Stimulated activated naive B cell treated with anti-CD40 and anti-IgM and Interleukin-4, amounts not matched to agents 10 μg/mL and 1 μg/mL and 100 μg/mL, for 72 hours (primary cell): Measurements from ENCODE around the gene NLRP6.
"Not testable (repeated sequence)": the region's sequence is repeated elsewhere in the genome, so short reads cannot be mapped to it uniquely, and the experiment has no call there.

Experiments
- ATAC-seq, 2 donors: fragments of 150-1000 bp; cut with Tn5 transposase; replicated peaks; 2 replicates each; pipeline ENCODE4 v1.10.0; 2021; ENCODE audit warnings: moderate library complexity in 1 of 2
- DNase-seq: peaks from one replicate; pipeline ENCODE4 v3.0.0; 2021
- H3K27ac Mint-ChIP-seq: one replicate; pipeline ENCODE4 v1.8.0; 2022; ENCODE audit warnings: mild to moderate bottlenecking, mixed read lengths
- H3K27me3 Mint-ChIP-seq, 2 donors: one replicate each; pipeline ENCODE4 v1.8.0; 2022; ENCODE audit warnings: mixed read lengths in 2 of 2
- H3K36me3 Mint-ChIP-seq, 2 donors: one replicate each; pipeline ENCODE4 v1.8.0; 2022; ENCODE audit warnings: mixed read lengths in 2 of 2, mild to moderate bottlenecking in 1 of 2
- H3K4me1 Mint-ChIP-seq, 2 donors: one replicate each; pipeline ENCODE4 v1.8.0; 2022; ENCODE audit warnings: mixed read lengths in 2 of 2, mild to moderate bottlenecking in 1 of 2
- H3K4me3 Mint-ChIP-seq, 2 donors: one replicate each; pipeline ENCODE4 v1.8.0; 2022; ENCODE audit warnings: mild to moderate bottlenecking in 2 of 2, mixed read lengths in 2 of 2, moderate library complexity in 1 of 2
- H3K9me3 Mint-ChIP-seq, 2 donors: one replicate each; pipeline ENCODE4 v1.8.0; 2022; ENCODE audit warnings: mixed read lengths in 2 of 2, mild to moderate bottlenecking in 1 of 2

Gene NLRP6

GRCh38 chr11:318405-319120 is 40.4 kb downstream of the NLRP6 start:
- not testable (repeated sequence) for H3K36me3 Mint-ChIP-seq, H3K9me3 Mint-ChIP-seq, H3K27ac Mint-ChIP-seq, DNase-seq
- peak; percentile 61 to 73 for ATAC-seq
- Mint-ChIP-seq H3K4me1 (peaks cover 28 to 36% of the 10 kb centered on the region in 2 donors), H3K4me3 (peak overlapping the region in 1 of 2 donors; percentile 37), H3K27me3 (peaks cover 6 to 16% of the 10 kb centered on the region in 2 donors)

GRCh38 chr11:319121-319887 is 41.1 kb downstream of the NLRP6 start:
- Mint-ChIP-seq H3K4me3 (peak overlapping the region; percentile 48 to 52), H3K27me3 (peaks cover 6 to 16% of the 10 kb centered on the region in 2 donors), H3K4me1 (peaks cover 21 to 29% of the 10 kb centered on the region in 2 donors), H3K27ac (peak overlapping the region; percentile 14)
- peak; percentile 39 to 45 for ATAC-seq
- not testable (repeated sequence) for H3K9me3 Mint-ChIP-seq, DNase-seq, H3K36me3 Mint-ChIP-seq

- not testable (repeated sequence) for H3K9me3 Mint-ChIP-seq, ATAC-seq, DNase-seq, H3K27ac Mint-ChIP-seq, H3K36me3 Mint-ChIP-seq
- Mint-ChIP-seq H3K4me3 (peak overlapping the region; percentile 48 to 52), H3K4me1 (peaks cover 22 to 29% of the 10 kb centered on the region in 2 donors), H3K27me3 (peaks cover 6 to 16% of the 10 kb centered on the region in 2 donors)
These were observed 41.7 kb downstream of the NLRP6 start for GRCh38 chr11:319888-320273.

- no peaks in the 10 kb centered on the region for H3K36me3 Mint-ChIP-seq
- H3K27ac Mint-ChIP-seq = no peak overlapping the region
- DNase-seq (no peak), ATAC-seq (no peak)
- H3K27me3 Mint-ChIP-seq = peaks cover 6 to 16% of the 10 kb centered on the region in 2 donors
- H3K9me3 Mint-ChIP-seq = no peaks in the 10 kb centered on the region
- H3K4me3 Mint-ChIP-seq = no peak overlapping the region
- H3K4me1 Mint-ChIP-seq = peaks cover 34 to 52% of the 10 kb centered on the region in 2 donors
These were observed 45.9 kb downstream of the NLRP6 start for GRCh38 chr11:324156-324555.

- H3K4me1 Mint-ChIP-seq = peaks cover 35 to 54% of the 10 kb centered on the region in 2 donors
- H3K9me3 Mint-ChIP-seq, DNase-seq, H3K27me3 Mint-ChIP-seq, H3K36me3 Mint-ChIP-seq, H3K4me3 Mint-ChIP-seq, ATAC-seq, H3K27ac Mint-ChIP-seq: not testable (repeated sequence)
These were observed 46.6 kb downstream of the NLRP6 start for GRCh38 chr11:324593-325517.

- no peaks in the 10 kb centered on the region for H3K36me3 Mint-ChIP-seq
- H3K4me1 Mint-ChIP-seq = peaks cover 34 to 54% of the 10 kb centered on the region in 2 donors
- H3K9me3 Mint-ChIP-seq = no peaks in the 10 kb centered on the region
- DNase-seq (no peak), ATAC-seq (no peak)
- peak overlapping the region in 1 of 2 donors; percentile 44 for H3K4me3 Mint-ChIP-seq
- no peaks in the 10 kb centered on the region for H3K27me3 Mint-ChIP-seq
- H3K27ac Mint-ChIP-seq = peak overlapping the region; percentile 98
These were observed 47.8 kb downstream of the NLRP6 start for GRCh38 chr11:325796-326591.

- DNase-seq (no peak), ATAC-seq (peak; percentile 7 to 8)
- peak overlapping the region; percentile 98 for H3K27ac Mint-ChIP-seq
- no peaks in the 10 kb centered on the region for H3K27me3 Mint-ChIP-seq
- H3K36me3 Mint-ChIP-seq = no peaks in the 10 kb centered on the region
- peaks cover 37 to 56% of the 10 kb centered on the region in 2 donors for H3K4me1 Mint-ChIP-seq
- peak overlapping the region; percentile 44 to 66 for H3K4me3 Mint-ChIP-seq
- no peaks in the 10 kb centered on the region for H3K9me3 Mint-ChIP-seq
These were observed 48.3 kb downstream of the NLRP6 start for GRCh38 chr11:326592-326841.

- no peaks in the 10 kb centered on the region for H3K36me3 Mint-ChIP-seq
- no peaks in the 10 kb centered on the region for H3K27me3 Mint-ChIP-seq
- peaks cover 37 to 56% of the 10 kb centered on the region in 2 donors for H3K4me1 Mint-ChIP-seq
- no peaks in the 10 kb centered on the region for H3K9me3 Mint-ChIP-seq
- DNase-seq = peak; percentile 66
- peak; percentile 86 for ATAC-seq
- peak overlapping the region; percentile 52 to 66 for H3K4me3 Mint-ChIP-seq
- peak overlapping the region; percentile 98 for H3K27ac Mint-ChIP-seq
These were observed 48.8 kb downstream of the NLRP6 start for GRCh38 chr11:326842-327580.

- Mint-ChIP-seq H3K36me3 (no peaks in the 10 kb centered on the region), H3K27ac (peak overlapping the region; percentile 82), H3K4me1 (peaks cover 37 to 56% of the 10 kb centered on the region in 2 donors), H3K9me3 (no peaks in the 10 kb centered on the region), H3K27me3 (no peaks in the 10 kb centered on the region), H3K4me3 (peak overlapping the region in 1 of 2 donors; percentile 40)
- ATAC-seq = no peak
- no peak for DNase-seq
These were observed 49.3 kb downstream of the NLRP6 start for GRCh38 chr11:327581-327923.

GRCh38 chr11:328012-328411 is 49.8 kb downstream of the NLRP6 start:
- H3K4me3 Mint-ChIP-seq = no peak overlapping the region
- H3K4me1 Mint-ChIP-seq = peaks cover 39 to 56% of the 10 kb centered on the region in 2 donors
- no peak for DNase-seq
- H3K9me3 Mint-ChIP-seq = no peaks in the 10 kb centered on the region
- no peaks in the 10 kb centered on the region for H3K36me3 Mint-ChIP-seq
- no peak for ATAC-seq
- no peak overlapping the region for H3K27ac Mint-ChIP-seq
- no peaks in the 10 kb centered on the region for H3K27me3 Mint-ChIP-seq

- not testable (repeated sequence) for DNase-seq, H3K9me3 Mint-ChIP-seq, H3K36me3 Mint-ChIP-seq, H3K4me3 Mint-ChIP-seq, ATAC-seq, H3K27ac Mint-ChIP-seq, H3K27me3 Mint-ChIP-seq
- peaks cover 41 to 56% of the 10 kb centered on the region in 2 donors for H3K4me1 Mint-ChIP-seq
These were observed 50.4 kb downstream of the NLRP6 start for GRCh38 chr11:328516-329100.

- no peak for DNase-seq
- H3K27me3 Mint-ChIP-seq = no peaks in the 10 kb centered on the region
- no peak overlapping the region for H3K27ac Mint-ChIP-seq
- H3K4me3 Mint-ChIP-seq = no peak overlapping the region
- no peaks in the 10 kb centered on the region for H3K36me3 Mint-ChIP-seq
- no peaks in the 10 kb centered on the region for H3K9me3 Mint-ChIP-seq
- ATAC-seq = no peak
- peaks cover 37 to 51% of the 10 kb centered on the region in 2 donors for H3K4me1 Mint-ChIP-seq
These were observed 51.7 kb downstream of the NLRP6 start for GRCh38 chr11:329886-330253.

GRCh38 chr11:330307-330693 is 52.1 kb downstream of the NLRP6 start:
- Mint-ChIP-seq H3K4me3 (no peak overlapping the region), H3K36me3 (no peaks in the 10 kb centered on the region), H3K9me3 (no peaks in the 10 kb centered on the region), H3K4me1 (peaks cover 37 to 50% of the 10 kb centered on the region in 2 donors), H3K27me3 (no peaks in the 10 kb centered on the region), H3K27ac (no peak overlapping the region)
- ATAC-seq (no peak), DNase-seq (no peak)
